ENCODE data around the gene ANKRD11. TPM values are rescaled to one million over a fixed set of nuclear protein-coding genes. Genes with fewer than 3 reads are reported as not detected.
A peak's percentile ranks its signal among the peaks of the same experiment; 100 is the strongest.

The ANKRD11 gene
- polyA plus RNA-seq, 1 donor = 105 TPM

- DNase-seq = peak; percentile 72
Observed at GRCh38 chr16:89241187-89242007, 249.0 kb downstream of the ANKRD11 start.

DNA sequence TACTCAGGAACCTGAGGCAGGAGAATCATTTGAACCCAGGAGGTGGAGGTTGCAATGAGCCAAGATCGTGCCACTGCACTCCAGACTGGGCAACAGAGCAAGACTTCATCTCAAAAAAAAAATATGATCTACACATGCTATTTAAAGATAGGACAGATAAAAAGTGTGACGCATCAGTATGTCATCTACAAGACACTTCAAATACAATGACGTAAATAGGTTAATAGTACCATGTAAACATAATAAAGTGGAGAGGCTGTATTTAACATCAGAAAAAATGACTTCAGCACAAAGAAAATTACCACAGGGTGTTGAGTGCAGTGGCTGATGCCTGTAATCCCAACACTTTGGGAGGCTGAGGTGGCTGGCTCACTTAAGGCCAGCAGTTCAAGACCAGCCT is 252.6 kb downstream of the ANKRD11 start:
- DNase-seq = no peak

- DNase-seq = no peak
Observed at GRCh38 chr16:89233678-89234490, 256.5 kb downstream of the ANKRD11 start.

DNA sequence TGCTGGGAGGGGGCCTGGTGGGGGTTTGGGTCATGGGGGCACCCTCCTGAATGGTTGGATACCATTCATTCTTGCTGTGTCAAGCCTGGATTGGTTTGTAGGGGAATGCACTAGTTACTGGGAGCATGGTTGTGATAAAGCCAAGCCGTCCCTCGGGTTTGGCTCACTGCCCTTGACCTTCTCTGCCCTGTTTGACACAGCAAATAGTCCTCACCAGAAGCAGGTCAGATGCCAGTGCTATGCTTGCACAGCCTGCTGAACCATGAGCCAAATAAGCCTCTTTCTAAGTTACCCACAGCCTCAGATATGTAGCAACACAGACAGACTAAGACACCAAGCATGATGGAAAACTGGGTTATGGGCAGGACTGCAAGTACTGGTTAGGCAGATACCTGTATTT is 258.3 kb downstream of the ANKRD11 start:
- DNase-seq = no peak

DNA sequence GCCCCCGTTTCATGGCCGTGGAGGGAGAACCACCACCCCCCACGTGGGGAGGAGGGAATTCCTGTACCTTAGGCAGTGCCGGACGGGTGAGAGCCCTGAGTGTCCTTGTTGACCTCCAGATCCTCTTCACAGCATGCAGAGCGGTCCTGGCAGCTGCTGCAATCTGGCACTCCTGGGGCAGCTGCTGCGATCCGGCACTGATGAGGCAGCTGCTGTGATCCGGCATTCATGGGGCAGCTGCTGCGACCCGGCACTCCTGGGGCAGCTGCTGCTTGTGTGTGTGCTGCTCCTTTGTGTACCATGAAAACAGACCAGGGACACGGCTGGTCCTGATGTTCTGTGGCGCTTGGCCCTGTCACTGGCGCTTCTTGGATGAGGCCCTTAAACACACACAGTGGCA is 260.1 kb downstream of the ANKRD11 start:
- DNase-seq = no peak

DNA sequence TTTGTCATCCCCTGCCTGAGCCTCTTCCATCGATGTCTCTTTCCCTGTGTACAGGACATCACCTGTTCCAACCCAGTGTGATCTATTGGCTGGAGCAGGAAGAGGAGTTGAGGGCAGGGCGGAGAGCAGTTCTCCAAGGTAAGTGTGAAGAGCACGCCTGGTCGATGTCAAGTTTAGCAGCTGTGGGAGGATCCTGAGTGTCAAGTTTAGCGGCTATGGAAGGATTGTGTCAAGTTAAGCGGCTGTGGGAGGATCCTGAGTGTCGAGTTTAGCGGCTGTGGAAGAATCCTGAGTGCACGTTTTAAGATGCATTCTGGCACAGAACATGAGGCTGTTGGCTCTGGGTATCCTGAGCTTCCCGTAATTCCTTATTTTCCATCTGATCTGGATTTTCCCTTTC is 265.7 kb downstream of the ANKRD11 start:
- DNase-seq = no peak

DNA sequence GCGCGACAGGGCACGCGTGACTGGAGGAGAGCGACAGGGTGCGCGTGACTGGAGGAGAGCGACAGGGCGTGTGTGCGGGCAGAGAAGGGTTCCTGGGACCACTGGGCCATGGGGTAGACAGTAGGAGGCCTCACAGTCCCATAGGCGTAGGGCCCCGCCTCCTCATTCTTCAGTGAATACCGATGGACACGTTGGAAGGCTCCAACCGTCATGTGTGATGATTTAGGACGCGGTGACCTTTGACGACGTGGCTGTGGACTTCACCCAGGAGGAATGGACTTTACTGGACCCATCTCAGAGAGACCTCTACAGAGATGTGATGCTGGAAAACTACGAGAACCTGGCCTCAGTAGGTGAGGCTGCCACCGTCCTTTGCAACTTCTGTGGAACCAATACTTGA is 267.4 kb downstream of the ANKRD11 start:
- DNase-seq = no peak

GRCh38 chr16:89221604-89222003 is 268.8 kb downstream of the ANKRD11 start:
- DNase-seq = no peak

- no peak for DNase-seq
Observed at GRCh38 chr16:89219365-89219764, 271.0 kb downstream of the ANKRD11 start.

Other genes starting within 250 kb of the ANKRD11 start
- gene SPG7, start 17.8 kb upstream of the ANKRD11 start, polyA plus RNA-seq (ENCODE audit: insufficient read length) = 140 TPM
- gene RPL13, start 70.1 kb upstream of the ANKRD11 start, polyA plus RNA-seq (ENCODE audit: insufficient read length) = 1,395 TPM
- 4.0 TPM for gene CPNE7, start 85.2 kb upstream of the ANKRD11 start, polyA plus RNA-seq (ENCODE audit: insufficient read length)
- 29.0 TPM for gene DPEP1, start 123.1 kb upstream of the ANKRD11 start, polyA plus RNA-seq (ENCODE audit: insufficient read length)
- 56.1 TPM for gene CHMP1A, start 167.1 kb upstream of the ANKRD11 start, polyA plus RNA-seq (ENCODE audit: insufficient read length)
- 15.5 TPM for gene SPATA33, start 167.3 kb upstream of the ANKRD11 start, polyA plus RNA-seq (ENCODE audit: insufficient read length)
- 122 TPM for gene CDK10, start 196.1 kb upstream of the ANKRD11 start, polyA plus RNA-seq (ENCODE audit: insufficient read length)
- 4.3 TPM for gene SPATA2L, start 211.1 kb upstream of the ANKRD11 start, polyA plus RNA-seq (ENCODE audit: insufficient read length)
- gene VPS9D1, start 230.3 kb upstream of the ANKRD11 start, polyA plus RNA-seq (ENCODE audit: insufficient read length) = 12.6 TPM
- gene ZNF276, start 231.0 kb upstream of the ANKRD11 start, polyA plus RNA-seq (ENCODE audit: insufficient read length) = 26.1 TPM